HG03066 (cell line): ENCODE results near the gene CEP192.
"Not testable (repeated sequence)": the region's sequence is repeated elsewhere in the genome, so short reads cannot be mapped to it uniquely, and the experiment has no call there.

ENCODE experiments used
- ATAC-seq: cut with Tn5 transposase; IDR thresholded peaks from one replicate; pipeline ENCODE4 v1.9.1; 2021; ENCODE audit warnings: low read depth; ENCODE audit not compliant: unreplicated experiment

CEP192 gene

DNA sequence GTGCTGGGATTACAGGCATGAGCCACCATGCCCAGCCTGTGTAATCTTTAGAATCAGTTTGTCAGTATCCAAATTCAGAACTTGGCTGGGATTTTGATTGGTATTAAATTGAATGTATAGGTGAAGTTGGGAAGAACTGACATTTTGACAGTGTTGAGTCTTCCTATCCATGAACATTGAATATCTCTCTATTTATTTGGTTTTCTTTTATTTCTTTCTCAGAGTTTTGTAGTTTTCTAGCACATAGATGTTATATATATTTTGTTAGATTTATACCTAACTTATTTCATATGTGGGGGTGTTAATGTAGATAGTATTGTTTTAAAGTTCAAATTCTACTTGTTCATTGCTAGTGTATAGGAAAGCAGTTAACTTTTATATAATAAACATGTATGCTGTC lies 31.5 kb downstream of the CEP192 start:
- ATAC-seq: no peak

DNA sequence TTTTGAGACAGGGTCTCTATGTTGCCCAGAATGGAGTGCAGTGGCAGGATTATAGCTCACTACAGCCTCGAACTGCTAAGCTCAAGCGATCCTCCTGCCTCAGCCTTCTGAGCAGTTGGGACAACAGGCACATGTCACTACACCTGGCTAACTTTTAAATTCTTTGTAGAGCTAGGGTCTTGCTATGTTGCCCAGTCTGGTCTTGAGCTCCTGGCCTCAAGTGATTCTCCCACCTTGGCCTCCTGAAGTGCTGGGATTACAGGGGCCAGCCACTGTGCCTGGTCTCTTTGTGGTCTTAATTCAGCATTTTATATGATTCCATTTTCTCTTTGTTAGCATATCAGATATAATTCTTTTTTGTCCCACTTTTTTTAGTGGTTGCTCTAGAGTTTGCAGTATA lies 34.1 kb downstream of the CEP192 start:
- ATAC-seq: no peak

DNA sequence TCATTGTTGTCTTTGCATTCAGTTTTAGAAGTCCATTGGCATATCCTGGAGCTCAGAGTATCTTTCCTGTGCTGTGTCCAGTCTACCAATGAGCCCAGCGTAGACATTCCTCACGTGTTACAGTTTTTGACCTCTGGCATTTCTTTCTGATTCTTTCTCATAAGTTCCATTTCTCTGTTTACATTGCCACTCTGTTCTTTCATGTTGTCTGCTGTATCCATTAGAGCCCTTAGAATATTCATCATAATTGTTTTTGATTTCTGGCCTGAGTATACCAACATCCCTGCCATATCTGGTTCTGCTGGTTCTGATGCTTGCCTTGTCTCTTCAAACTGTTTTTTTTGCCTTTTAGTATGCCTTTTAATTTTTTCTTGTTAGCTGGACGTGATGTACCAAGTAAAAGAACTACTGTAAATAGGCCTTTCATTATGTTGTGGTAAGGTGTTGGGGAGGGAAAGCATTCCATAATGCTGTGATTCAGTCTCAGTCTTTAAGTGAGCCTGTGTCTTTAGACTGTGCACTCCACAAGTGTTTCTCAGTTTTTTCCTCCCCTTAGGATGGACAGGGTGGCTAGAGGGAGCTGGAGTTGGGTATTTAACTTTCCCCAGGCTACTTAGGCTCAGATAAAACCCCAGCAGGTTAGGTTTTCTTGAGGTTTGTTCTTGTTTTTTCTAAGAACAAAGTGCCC lies 35.6 kb downstream of the CEP192 start:
- no peak for ATAC-seq

DNA sequence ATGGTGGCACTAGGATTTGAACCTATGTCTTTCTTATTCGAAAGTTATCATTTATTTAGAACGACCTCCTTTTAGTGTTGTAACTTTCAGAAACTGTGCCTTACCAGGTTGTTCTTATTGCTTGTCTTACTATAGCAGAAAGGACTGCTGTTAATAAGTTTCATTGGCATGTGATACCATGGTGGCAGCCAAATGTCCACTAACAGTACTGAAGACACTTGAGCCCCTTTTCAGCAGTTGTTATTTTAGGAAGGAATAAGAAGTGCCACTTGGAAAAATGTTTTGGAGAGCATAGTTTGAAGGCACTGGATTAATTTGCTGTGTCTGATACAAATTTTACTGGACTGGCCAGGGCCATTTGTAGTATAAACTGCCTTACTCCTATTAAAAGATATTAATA lies 37.7 kb downstream of the CEP192 start:
- no peak for ATAC-seq

DNA sequence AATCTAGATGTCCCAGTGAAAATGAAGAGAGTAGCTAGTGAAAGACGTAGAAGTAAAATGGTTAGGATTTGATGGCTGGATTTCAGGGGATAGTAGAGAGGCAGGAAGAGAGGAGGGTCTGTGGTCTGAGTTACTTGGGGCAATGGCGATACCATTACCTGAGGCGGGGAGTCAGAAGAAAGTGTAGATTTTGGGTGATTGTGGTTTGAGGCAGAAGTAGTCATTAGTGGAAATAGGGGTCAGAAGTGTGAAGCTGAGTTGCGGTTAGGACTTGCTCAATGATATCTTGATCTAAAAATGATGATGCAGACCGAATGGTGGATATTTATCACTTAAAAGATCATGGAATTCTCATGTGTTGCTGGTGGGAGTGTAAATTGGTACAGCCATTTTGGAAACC lies 41.0 kb downstream of the CEP192 start:
- no peak for ATAC-seq

DNA sequence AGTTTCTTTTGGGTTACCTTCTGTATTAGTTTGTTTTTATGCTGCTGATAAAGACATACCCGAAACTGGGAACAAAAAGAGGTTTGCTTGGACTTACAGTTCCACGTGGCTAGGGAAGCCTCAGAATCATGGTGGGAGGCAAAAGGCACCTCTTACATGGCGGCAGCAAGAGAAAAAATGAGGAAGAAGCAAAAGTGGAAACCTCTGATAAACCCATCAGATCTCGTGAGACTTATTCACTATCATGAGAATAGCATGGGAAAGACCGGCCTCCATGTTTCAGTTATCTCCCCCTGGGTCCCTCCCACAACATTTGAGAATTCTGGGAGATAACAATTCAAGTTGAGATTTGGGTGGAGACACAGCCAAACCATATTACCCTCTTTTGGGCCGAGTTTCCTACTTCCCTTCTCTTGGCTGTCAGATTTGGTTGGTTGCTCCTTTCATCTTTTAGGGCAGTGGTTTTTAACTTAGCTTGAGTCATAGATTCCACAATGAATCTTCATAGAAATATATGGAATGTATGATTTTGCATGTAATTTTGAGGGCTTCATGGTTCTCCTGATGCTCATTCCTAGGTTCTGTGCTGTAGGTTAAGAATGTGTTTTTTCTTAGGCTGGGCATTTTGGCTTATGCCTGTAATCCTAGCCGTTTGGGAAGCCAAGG lies 44.2 kb downstream of the CEP192 start:
- no peak for ATAC-seq

DNA sequence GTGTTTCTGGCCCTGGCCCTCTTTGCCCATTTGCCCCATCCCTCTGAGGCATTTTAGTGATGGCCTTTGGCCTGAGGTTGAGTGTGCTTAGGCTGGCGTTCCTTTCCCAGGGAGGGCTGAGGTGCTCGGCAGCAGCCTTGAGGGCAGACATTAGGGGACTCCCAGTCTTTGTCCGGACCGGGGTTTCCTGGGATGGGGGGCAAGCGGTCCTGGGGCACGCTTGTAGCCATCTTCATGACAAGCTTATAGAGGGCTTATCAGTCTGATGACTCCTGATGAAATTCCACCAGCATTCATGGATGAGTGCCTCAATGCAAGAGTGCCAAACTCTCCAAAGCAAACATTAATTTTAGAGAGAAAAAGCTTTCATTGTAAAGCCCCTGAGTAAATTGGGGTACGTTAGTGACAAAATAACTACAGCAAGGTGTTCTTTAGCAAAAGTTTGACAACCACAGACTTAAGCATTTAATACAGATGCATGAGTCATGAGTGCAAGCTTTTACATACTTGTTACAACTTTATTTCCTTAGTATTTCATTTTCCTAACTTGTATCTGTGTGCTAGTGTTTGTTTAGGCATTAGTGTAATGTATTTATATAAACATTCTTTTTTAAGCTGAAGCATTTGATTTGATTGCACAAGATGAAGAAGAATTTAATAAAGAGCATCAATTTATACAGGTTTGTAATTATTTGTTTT lies 45.6 kb downstream of the CEP192 start:
- no peak for ATAC-seq

DNA sequence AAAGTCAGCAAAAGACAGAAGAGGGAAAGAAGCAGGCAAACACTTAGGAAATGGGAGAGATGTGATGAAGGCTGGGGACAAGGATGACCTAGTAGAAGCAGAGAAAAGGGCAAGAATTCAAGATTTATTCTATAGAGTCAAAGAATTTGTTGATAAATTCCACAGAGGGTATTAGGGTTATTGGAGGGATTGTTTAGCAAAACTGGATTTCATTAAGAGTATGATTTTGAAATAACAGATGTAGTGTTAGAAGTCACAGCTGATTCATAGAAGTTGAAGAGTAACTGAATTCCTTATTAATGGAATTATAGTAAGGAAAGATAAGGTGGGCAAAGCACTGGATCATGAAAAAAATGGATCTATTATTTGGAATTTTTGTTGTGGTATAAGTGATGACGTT lies 48.6 kb downstream of the CEP192 start:
- no peak for ATAC-seq

DNA sequence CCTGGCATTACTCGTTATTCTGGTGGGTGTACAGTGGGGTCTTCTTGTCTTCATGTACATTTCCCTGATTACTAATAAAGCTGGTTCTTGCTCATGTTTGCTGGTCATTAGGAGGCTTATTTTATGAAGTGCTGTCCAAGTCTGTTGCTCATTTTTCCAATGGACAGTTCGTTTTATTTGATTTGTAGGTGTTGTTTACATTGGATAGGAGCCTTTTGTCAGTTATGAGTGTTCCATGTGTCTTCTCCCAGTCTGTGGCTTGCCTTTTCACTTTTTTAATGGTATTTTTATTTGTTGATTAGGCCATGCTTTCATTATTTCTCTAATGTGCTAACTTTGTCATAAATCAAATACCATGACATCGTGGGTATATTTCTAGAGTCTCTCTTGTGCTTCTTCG lies 51.9 kb downstream of the CEP192 start:
- no peak for ATAC-seq

DNA sequence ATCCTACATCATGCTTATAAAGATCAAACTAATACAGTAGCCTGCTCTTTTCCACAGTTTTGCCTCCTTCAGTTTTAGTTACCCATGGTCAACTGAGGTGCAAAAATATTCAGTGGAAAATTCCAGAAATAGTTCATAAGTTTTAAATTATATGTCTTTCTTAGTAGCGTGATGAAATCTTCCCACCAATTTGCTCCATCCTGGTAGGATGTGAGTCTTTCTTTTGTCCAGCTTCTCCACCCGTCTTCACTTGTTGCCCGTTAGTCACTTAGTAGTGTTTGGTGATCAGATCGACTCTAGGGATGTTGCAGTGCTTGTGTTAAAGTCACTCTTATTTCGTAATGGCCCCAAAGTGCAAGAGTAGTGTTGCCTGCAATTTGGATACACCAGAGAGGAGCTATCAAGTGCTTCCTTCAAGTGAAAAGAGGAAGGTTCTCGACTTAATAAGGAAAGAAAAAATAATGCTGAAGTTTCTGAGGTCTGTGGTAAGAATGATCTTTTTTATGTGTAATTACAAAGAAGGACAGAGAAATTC lies 57.0 kb downstream of the CEP192 start:
- no peak for ATAC-seq

DNA sequence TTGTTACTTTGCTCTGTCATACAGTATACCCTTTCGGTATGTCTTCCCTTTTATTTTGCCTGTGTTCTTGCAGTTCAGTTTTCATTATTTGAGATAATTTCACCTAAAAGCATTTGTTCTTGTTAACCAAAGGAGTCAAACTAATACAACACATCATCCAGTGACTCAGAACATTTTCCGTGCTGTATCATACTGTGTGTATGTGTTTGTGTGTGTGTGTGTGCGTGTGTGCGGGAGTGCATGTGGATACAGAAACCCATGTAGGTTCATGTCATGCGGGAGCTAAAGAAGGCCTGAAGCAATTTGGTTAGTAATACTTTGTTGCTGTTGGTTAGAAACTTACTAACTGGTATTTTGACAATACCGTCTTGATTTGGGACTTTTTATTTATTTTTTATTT lies 60.0 kb downstream of the CEP192 start:
- no peak for ATAC-seq

DNA sequence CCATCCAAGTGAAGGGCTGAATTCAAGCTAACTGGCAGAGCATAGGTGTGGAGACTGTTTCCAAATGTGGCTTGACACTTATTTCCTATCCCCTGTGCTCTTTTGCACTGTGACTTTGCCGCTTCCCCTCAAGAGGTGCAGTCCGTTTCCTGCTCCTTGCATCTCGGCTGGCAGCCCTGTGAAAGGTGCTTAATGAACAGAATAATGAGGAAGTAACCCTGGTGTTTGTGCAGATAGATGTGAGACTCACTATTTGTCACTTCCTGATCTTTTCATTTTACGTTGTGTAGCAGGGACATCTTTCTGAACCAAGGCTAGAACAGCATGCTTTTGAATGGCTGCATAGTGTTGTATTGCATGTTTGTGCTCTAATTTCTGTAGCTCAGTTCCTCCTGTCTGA lies 60.8 kb downstream of the CEP192 start:
- no peak for ATAC-seq

DNA sequence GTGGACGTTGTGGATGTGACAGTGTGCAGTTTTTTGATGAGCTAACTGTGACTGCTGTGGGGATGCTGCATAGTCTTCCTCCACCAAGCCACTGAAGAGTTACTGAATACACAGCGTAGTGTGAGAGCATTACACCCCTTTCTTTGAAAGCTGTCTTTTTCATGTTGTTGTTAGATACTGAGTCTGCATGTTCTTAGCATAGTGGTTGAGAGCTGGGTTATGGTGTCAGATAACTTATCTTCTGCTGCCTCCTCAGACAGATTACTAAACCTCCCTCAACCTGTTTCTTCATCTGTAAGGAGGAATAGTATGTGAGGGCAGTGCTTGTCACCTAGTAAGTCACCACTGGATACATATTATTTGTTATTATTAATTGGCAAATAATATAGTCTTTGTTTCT lies 63.2 kb downstream of the CEP192 start:
- ATAC-seq: no peak

DNA sequence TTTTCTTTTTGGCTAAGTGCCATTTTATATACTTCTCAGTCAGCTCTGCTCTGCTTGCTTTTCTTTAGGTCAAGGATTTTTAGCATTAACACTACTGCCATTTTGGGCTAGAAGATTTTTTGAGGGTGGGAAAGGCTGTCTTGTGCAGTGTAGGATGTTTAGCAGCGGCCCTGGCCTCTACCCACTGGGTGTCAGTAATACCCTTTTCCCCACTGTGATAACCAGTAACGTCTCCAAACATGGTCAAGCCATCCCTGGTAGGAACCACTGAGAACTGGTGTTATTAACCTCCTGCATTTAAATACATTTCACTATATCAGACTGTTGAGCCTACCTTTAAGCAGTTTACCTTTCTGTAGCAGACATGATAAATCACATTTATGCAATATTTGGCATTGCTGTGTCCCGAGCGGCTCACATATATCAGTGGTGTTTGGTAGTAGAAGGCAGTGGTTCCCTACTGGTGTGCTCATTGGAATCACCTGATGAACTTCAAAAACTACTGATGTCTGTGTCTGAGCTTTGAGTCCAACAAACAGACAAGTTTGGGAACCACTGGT lies 70.5 kb downstream of the CEP192 start:
- ATAC-seq: no peak

DNA sequence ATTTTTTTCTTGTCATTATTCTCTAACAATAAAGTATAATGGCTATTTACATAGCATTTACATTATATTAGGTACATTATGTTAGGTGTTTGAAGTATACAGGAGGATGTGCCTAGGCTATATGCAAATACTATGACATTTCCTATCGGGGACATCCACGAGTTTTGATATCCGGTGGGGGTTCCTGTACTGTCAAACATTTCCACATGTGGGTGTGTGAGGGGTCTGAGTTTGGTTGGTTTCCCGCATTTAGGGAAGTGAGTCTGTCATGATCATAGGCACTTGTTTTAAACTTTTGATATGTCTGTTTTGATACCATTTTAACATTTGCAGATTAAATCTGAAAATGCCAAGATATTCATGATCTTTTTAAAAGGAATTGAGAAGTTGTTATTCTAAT lies 76.0 kb downstream of the CEP192 start:
- no peak for ATAC-seq

DNA sequence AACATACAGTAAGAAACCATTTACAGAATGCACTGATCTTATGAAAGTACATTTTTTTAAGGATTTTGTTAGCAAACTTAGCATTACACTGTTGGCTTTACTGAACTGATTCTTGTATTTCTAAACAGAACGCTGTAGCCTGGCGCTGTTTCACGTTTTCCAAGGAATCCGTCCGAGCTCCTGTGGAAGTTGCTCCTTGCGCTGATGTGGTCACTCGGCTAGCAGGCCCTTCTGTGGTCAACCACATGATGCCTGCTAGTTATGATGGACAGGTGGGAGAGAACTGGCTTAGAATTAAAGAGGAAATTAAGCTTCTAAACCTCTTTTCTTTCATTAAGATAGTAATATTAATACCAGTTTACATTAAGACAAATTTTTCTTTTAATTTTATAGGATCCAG lies 76.8 kb downstream of the CEP192 start:
- ATAC-seq: no peak

DNA sequence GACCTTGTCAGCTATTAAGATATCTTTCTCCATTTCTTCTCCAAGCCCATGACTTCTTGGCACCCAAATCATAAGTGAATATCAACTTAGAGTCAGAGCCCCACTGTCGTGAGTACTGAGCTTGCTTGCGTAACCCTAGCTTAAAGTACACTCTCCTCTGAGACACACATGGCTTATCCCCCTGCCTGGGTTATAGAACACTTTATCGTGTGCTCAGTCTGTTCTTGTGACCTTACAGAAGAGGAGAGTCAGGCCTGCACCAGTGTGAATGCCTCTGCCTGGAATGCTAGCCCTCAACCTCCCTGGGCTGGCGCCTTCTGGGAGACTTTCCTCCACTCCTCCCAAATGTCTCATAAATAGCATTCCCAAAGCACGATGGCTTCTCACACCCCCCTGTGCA lies 79.3 kb downstream of the CEP192 start:
- no peak for ATAC-seq

DNA sequence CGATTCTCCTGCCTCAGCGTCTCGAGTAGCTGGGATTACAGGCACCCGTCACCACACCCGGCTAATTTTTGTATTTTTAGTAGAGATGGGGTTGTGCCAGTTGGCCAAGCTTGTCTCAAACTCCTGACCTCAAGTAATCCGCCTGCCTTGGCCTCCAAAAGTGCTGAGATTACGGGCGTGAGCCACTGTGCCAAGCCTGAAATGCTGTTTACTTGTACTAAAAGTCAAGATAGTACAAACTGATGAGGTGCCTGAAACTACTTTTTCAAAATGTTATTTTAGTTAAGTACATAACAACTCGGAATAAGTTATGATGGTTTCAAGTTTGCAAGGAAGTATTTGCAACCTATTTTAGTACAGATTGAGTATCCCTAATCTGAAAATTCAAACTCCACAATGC lies 85.7 kb downstream of the CEP192 start:
- ATAC-seq: no peak

DNA sequence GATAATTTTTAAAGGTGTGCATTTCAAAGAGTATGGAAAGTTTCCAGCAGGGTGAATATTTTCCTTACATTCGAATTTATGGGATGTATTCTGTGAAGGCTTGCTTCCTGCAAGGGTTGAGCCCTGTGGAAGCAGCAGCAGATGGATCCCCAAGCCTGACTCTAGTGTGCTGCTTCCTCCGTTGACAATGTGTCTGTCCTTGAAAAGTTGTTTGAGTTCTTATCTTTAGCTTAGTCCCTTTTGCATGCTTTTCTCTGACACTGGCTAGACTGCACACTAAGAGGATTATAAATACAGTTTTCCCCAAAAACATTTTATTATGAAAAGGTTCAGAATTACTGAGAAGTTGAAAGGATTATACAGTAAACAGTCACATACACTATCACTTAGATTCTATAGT lies 86.3 kb downstream of the CEP192 start:
- ATAC-seq: no peak

DNA sequence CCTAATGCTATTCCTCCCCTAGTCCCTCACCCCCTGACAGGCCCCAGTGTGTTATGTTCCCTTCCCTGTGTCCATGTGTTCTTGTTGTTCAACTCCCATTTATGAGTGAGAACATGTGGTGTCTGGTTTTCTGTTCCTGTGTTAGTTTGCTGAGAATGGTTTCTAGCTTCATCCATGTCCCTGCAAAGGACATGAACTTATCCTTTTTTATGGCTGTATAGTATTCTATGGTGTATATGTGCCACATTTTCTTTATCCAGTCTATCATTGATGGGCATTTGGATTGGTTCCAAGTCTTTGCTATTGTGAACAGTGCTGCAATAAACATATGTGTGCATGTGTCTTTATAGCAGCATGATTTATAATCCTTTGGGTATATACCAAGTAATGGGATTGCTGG lies 86.9 kb downstream of the CEP192 start:
- ATAC-seq: not testable (repeated sequence)

DNA sequence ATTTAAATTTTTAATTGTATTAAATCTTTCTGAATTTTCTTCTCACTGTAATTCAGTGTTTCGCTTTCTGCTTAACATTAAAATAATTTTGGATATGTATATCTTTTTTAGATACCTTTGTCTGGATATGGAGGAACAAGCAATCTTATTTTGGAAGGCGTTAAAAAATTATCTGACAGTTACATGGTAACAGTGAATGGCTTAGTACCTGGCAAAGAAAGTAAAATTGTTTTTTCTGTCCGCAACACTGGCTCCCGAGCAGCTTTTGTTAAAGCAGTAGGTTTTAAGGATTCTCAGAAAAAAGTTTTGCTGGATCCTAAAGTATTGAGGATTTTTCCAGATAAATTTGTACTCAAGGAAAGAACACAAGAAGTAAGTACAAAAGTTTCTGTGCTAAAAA lies 95.7 kb downstream of the CEP192 start:
- ATAC-seq: no peak
